Activated CD4-positive, alpha-beta T cell treated with anti-CD3 and anti-CD28 coated beads, Interleukin-2, amount 50 U/mL, for 1 hour (primary cell): ENCODE results near the gene NLGN2.

Experiments
- DNase-seq: peaks from one replicate; pipeline ENCODE4 v3.0.0-alpha.2; 2020

The NLGN2 gene

DNA sequence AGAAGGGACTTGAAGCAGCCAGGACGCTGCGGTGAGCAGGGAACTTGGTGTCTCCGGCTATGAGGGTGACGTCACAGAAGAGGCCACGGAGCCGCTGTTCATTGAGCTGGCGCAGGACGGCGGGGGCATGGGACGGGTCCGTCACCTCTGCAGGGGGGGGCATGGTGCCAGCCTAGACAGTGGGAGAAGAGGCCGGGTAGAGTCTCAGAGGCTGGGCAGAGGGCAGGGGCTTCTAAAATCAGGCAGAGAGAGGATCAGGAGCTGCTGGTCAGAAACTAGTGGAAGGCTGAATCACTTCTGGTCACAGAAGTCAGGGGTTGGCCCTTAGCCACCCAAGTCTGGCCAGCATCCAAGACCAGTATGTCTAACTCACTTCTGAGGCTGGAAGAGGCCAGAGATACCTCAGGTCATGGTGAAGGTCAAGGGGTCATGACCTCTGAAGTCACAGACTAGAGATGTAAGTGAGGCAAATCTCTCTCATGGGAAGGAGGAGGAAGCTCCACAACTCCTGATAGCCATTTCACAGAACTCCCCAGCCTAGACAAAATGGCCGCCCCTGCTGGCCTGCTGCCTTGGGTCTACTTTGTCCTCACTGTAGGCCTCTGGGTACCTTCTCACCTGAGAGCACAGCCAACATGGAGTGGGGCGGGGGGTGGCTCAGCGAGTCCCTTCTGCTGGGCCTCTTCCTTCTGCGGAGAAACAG is 59.1 kb downstream of the NLGN2 start:
- DNase-seq, result no peak

DNA sequence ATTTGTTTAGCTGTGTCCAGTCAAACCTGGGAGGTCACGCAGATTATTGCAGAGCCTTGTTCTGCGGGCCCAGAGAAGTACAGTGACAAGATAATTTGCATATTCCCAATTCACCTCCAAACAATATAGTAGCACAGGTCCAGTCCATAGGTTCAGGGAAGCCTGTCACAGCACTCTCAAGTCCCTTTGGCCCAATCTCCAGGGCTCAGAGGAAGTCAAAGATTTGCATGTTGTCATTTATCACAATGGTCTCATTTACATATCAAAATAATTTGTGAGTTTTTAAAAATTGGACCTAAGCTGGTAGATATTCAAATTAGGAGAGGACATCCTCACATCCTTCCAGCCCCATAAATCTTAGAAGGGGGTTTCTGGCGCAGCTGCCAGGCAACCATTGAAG is 59.9 kb downstream of the NLGN2 start:
- no peak for DNase-seq

DNA sequence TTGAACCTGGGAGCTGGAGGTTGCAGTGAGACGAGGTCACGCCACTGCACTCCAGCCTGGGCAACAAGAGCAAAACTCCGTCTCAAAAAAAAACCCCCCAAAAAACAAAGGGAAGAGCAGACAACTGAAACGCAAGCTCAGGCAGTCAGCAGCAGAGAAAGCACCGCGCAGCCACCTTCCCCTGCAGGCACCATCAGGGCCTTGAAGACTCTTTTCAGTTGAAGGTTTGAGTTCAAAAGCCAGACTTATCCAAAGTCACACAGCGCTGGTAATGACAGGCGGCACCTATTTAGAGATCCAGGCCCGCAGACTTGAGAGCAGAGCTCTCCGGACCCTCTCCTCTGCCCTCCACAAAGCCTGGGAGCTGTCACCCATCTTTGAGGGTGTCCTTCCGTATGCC is 60.6 kb downstream of the NLGN2 start:
- DNase-seq, result no peak

DNA sequence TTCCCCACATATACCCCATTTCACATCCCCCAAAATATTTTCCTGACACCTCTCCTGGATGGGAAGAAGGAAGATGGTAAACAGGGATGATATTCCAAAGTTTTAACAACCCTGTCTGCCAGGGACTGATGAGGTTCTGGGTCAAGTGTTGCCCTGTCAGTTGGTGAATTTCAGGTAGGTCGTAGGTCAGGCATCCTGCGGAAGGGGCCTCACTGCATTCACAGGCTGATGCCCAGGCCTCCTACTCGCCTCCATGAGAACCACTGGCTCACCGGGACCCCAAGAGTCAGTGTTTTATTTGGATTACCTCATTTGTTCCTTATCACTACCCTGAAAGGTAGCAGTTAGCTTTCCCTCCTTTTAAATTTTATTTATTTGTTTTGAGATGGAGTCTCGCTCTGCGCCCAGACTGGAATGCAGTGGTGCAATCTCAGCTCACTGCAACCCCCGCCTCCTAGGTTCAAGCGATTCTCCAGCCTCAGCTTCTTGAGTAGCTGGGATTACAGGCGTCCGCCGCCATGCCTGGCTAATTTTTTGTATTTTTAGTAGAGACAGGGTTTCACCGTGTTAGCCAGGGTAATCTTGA is 61.3 kb downstream of the NLGN2 start:
- no peak for DNase-seq
